ENCODE results near the gene N4BP2L2. TPM values are rescaled to one million over a fixed set of nuclear protein-coding genes. Genes with fewer than 3 reads are reported as not detected.

N4BP2L2 gene
- total RNA-seq, 1 experiment from 2014 or later, result 89.7 TPM

GRCh38 chr13:32515246-32515645 lies 23.3 kb downstream of the N4BP2L2 start:
- no peak for TF ChIP-seq CTCF (IDR thresholded peaks at IDR 0.05; ENCODE audit: unreplicated experiment)
- intact Hi-C loops (cut with micrococcal nuclease; ENCODE audit: unreplicated experiment), result no loop called here
- no peak for DNase-seq
- H3K9me3 Mint-ChIP-seq (ENCODE audit: low read depth, unreplicated experiment), result no peaks in the 10 kb centered on the region
- no peak overlapping the region for H3K27ac Mint-ChIP-seq (ENCODE audit: unreplicated experiment)
- no peaks in the 10 kb centered on the region for H3K4me1 Mint-ChIP-seq (ENCODE audit: low read depth, unreplicated experiment)
- CTCF ChIA-PET, result no interaction called here
- no TSS peak for BruUV-seq (replicated peaks)
- H3K4me3 Mint-ChIP-seq (ENCODE audit: low read depth, unreplicated experiment), result no peak overlapping the region
- no peaks in the 10 kb centered on the region for H3K27me3 Mint-ChIP-seq (ENCODE audit: unreplicated experiment)
- peaks cover 11% of the 10 kb centered on the region for H3K36me3 Mint-ChIP-seq (ENCODE audit: insufficient read depth, unreplicated experiment)

GRCh38 chr13:32511482-32511881 lies 27.1 kb downstream of the N4BP2L2 start:
- CTCF ChIA-PET, result no interaction called here
- Mint-ChIP-seq H3K4me3 (ENCODE audit: low read depth, unreplicated experiment) (no peak overlapping the region), H3K4me1 (ENCODE audit: low read depth, unreplicated experiment) (no peaks in the 10 kb centered on the region), H3K9me3 (ENCODE audit: low read depth, unreplicated experiment) (no peaks in the 10 kb centered on the region), H3K27ac (ENCODE audit: unreplicated experiment) (no peak overlapping the region), H3K36me3 (ENCODE audit: insufficient read depth, unreplicated experiment) (peaks cover 5% of the 10 kb centered on the region), H3K27me3 (ENCODE audit: unreplicated experiment) (no peaks in the 10 kb centered on the region)
- no TSS peak for BruUV-seq (replicated peaks)
- TF ChIP-seq CTCF (IDR thresholded peaks at IDR 0.05; ENCODE audit: unreplicated experiment), result no peak
- no peak for DNase-seq
- intact Hi-C loops (cut with micrococcal nuclease; ENCODE audit: unreplicated experiment), result no loop called here

- no TSS peak for BruUV-seq (replicated peaks)
- no peaks in the 10 kb centered on the region for H3K4me1 Mint-ChIP-seq (ENCODE audit: low read depth, unreplicated experiment)
Observed at GRCh38 chr13:32504876-32505275, 33.7 kb downstream of the N4BP2L2 start.

GRCh38 chr13:32504263-32504662 lies 34.3 kb downstream of the N4BP2L2 start:
- intact Hi-C loops (cut with micrococcal nuclease; ENCODE audit: unreplicated experiment), result no loop called here
- H3K27me3 Mint-ChIP-seq (ENCODE audit: unreplicated experiment), result no peaks in the 10 kb centered on the region
- no peak overlapping the region for H3K4me3 Mint-ChIP-seq (ENCODE audit: low read depth, unreplicated experiment)

More at GRCh38 chr13:32504876-32505275, 33.7 kb downstream of the N4BP2L2 start:
- no peaks in the 10 kb centered on the region for H3K9me3 Mint-ChIP-seq (ENCODE audit: low read depth, unreplicated experiment)
- no peak for DNase-seq
- peaks cover 2% of the 10 kb centered on the region for H3K36me3 Mint-ChIP-seq (ENCODE audit: insufficient read depth, unreplicated experiment)
- H3K4me3 Mint-ChIP-seq (ENCODE audit: low read depth, unreplicated experiment), result no peak overlapping the region
- CTCF ChIA-PET, result no interaction called here
- no peaks in the 10 kb centered on the region for H3K27me3 Mint-ChIP-seq (ENCODE audit: unreplicated experiment)
- intact Hi-C loops (cut with micrococcal nuclease; ENCODE audit: unreplicated experiment), result no loop called here
- no peak overlapping the region for H3K27ac Mint-ChIP-seq (ENCODE audit: unreplicated experiment)
- no peak for TF ChIP-seq CTCF (IDR thresholded peaks at IDR 0.05; ENCODE audit: unreplicated experiment)

More at GRCh38 chr13:32504263-32504662, 34.3 kb downstream of the N4BP2L2 start:
- peaks cover 4% of the 10 kb centered on the region for H3K36me3 Mint-ChIP-seq (ENCODE audit: insufficient read depth, unreplicated experiment)
- H3K27ac Mint-ChIP-seq (ENCODE audit: unreplicated experiment), result no peak overlapping the region
- no peaks in the 10 kb centered on the region for H3K4me1 Mint-ChIP-seq (ENCODE audit: low read depth, unreplicated experiment)
- no peaks in the 10 kb centered on the region for H3K9me3 Mint-ChIP-seq (ENCODE audit: low read depth, unreplicated experiment)
- no peak for TF ChIP-seq CTCF (IDR thresholded peaks at IDR 0.05; ENCODE audit: unreplicated experiment)
- BruUV-seq (replicated peaks), result no TSS peak
- no peak for DNase-seq
- CTCF ChIA-PET, result no interaction called here

Measured in Calu3 (cell line).